Measurements from ENCODE around the gene ADGRF3. TPM values are rescaled to one million over a fixed set of nuclear protein-coding genes. Genes with fewer than 3 reads are reported as not detected.

Gene ADGRF3
- total and polyA plus RNA-seq, 10 of the 15 experiments (the other 5 are each of a cell fraction or from before 2014, with no cell fraction given), result 0.03 to 3.1 (median 0.84) TPM

DNA sequence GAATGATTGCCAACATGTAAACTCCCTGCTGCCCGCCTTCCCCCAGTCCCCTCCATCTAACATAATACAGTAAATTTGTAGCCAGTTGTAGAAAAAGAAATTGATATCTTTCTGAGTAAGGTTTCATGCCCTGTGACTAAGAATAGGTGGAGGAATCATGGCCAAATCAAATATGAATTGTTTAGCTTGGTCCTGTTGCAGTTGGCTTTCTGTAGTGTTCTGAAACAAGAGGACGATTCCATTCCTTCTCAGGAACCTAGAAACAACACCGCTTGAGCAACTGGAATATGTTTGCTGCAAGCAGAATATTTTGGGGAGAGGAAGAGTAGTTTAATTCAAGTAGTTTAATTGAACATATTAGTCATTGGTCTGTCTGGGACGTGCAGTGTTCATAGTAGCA, 48.1 kb upstream of the ADGRF3 start (continued):
- TF ChIP-seq, protein P1, sequence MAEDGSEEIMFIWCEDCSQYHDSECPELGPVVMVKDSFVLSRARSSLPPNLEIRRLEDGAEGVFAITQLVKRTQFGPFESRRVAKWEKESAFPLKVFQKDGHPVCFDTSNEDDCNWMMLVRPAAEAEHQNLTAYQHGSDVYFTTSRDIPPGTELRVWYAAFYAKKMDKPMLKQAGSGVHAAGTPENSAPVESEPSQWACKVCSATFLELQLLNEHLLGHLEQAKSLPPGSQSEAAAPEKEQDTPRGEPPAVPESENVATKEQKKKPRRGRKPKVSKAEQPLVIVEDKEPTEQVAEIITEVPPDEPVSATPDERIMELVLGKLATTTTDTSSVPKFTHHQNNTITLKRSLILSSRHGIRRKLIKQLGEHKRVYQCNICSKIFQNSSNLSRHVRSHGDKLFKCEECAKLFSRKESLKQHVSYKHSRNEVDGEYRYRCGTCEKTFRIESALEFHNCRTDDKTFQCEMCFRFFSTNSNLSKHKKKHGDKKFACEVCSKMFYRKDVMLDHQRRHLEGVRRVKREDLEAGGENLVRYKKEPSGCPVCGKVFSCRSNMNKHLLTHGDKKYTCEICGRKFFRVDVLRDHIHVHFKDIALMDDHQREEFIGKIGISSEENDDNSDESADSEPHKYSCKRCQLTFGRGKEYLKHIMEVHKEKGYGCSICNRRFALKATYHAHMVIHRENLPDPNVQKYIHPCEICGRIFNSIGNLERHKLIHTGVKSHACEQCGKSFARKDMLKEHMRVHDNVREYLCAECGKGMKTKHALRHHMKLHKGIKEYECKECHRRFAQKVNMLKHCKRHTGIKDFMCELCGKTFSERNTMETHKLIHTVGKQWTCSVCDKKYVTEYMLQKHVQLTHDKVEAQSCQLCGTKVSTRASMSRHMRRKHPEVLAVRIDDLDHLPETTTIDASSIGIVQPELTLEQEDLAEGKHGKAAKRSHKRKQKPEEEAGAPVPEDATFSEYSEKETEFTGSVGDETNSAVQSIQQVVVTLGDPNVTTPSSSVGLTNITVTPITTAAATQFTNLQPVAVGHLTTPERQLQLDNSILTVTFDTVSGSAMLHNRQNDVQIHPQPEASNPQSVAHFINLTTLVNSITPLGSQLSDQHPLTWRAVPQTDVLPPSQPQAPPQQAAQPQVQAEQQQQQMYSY (CRISPR knock-in tag; IDR thresholded peaks at IDR 0.05), result no peak

DNA sequence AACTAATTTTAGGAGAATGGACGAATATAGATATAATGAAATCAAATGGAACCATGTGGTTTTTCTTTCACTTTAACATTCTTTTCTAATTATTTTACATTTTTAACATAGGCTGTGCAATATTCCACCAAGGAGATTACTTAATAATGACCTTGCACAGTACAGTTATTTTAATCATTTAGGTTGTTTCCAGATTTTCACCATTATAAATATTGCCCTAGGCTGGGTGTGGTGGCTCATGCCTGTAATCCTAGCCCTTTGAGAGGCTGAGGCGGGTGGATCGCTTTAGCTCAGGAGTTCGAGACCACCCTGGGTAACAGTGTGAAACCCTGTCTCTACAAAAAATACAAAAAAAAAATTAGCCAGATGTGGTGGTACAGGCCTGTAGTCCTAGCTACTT, 40.6 kb upstream of the ADGRF3 start:
- ChIA-PET RAD21 (ENCODE audit: unreplicated experiment) (no interaction called here), POLR2A (interaction anchor here (0.7 kb wide), 1 partner anchor 368 kb away, joined by 3 read pairs; no protein-coding TSS in a partner anchor), SMC1A (ENCODE audit: uncharacterized antibody, unreplicated experiment) (no interaction called here), CTCF (no interaction called here)
- FAIRE-seq (no peak), ATAC-seq (no peak), DNase-seq (ENCODE audit: low read depth, low spot score) (no peak)
- Histone ChIP-seq H3K79me2 (ENCODE audit: control insufficient read depth, insufficient read depth, low read length) (no peaks in the 10 kb centered on the region), H3K4me3 (no peak overlapping the region), H3K9ac (ENCODE audit: control insufficient read depth, insufficient read depth, low read length) (no peak overlapping the region), H4K20me1 (ENCODE audit: control insufficient read depth, insufficient read depth) (no peaks in the 10 kb centered on the region), H3K27me3 (replicated peaks in 1 of 2; ENCODE audit: control insufficient read depth in 2 of 2, insufficient read depth in 2 of 2, low read length in 1 of 2) (no peaks in the 10 kb centered on the region), H2AFZ (ENCODE audit: control insufficient read depth, low read depth, low read length) (no peak overlapping the region), H3K27ac (ENCODE audit: control insufficient read depth, insufficient read depth) (no peak overlapping the region), H3K36me3 (ENCODE audit: control insufficient read depth in 2 of 2, insufficient read depth in 2 of 2, low read length in 1 of 2) (peaks cover 0 to 8% of the 10 kb centered on the region in 2 experiments; a peak in 3 of 4 replicates), H3K9me3 (replicated peaks; ENCODE audit: control insufficient read depth, insufficient read depth, low read length) (no peaks in the 10 kb centered on the region), H3K4me1 (ENCODE audit: control insufficient read depth, insufficient read depth, low read length) (peaks cover 14% of the 10 kb centered on the region), H3K4me2 (ENCODE audit: control insufficient read depth, insufficient read depth) (no peak overlapping the region)
- no peak for TF ChIP-seq CHD1 (IDR thresholded peaks at IDR 0.05; ENCODE audit: low read depth, low read length)
- no peak for TF ChIP-seq DPF2 (IDR thresholded peaks at IDR 0.05)
- TF ChIP-seq, protein P2, sequence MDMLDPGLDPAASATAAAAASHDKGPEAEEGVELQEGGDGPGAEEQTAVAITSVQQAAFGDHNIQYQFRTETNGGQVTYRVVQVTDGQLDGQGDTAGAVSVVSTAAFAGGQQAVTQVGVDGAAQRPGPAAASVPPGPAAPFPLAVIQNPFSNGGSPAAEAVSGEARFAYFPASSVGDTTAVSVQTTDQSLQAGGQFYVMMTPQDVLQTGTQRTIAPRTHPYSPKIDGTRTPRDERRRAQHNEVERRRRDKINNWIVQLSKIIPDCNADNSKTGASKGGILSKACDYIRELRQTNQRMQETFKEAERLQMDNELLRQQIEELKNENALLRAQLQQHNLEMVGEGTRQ (IDR thresholded peaks at IDR 0.05; ENCODE audit: borderline replicate concordance, low read depth, low read length), result no peak
- TF ChIP-seq, protein P3, sequence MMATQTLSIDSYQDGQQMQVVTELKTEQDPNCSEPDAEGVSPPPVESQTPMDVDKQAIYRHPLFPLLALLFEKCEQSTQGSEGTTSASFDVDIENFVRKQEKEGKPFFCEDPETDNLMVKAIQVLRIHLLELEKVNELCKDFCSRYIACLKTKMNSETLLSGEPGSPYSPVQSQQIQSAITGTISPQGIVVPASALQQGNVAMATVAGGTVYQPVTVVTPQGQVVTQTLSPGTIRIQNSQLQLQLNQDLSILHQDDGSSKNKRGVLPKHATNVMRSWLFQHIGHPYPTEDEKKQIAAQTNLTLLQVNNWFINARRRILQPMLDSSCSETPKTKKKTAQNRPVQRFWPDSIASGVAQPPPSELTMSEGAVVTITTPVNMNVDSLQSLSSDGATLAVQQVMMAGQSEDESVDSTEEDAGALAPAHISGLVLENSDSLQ (IDR thresholded peaks at IDR 0.05), result no peak
- TF ChIP-seq CBX5 (IDR thresholded peaks at IDR 0.05; ENCODE audit: low read depth), result no peak
- no peak for TF ChIP-seq NR2C2 (IDR thresholded peaks at IDR 0.05; ENCODE audit: borderline replicate concordance, control insufficient read depth, insufficient read length, low read depth)
- no peak for TF ChIP-seq POLR2A (IDR thresholded peaks at IDR 0.05; ENCODE audit: low read depth, low read length)
- TF ChIP-seq ETV6 (conservative IDR thresholded peaks at IDR 0.05 in 1 of 2, IDR thresholded peaks at IDR 0.05 in 1 of 2; ENCODE audit: borderline replicate concordance in 1 of 2, low read depth in 1 of 2), result no peak
- TF ChIP-seq STAT1 (conservative IDR thresholded peaks at IDR 0.05), result no peak
- TF ChIP-seq BRCA1 (IDR thresholded peaks at IDR 0.05; ENCODE audit: low read depth, low read length), result no peak
- TF ChIP-seq, protein P4, sequence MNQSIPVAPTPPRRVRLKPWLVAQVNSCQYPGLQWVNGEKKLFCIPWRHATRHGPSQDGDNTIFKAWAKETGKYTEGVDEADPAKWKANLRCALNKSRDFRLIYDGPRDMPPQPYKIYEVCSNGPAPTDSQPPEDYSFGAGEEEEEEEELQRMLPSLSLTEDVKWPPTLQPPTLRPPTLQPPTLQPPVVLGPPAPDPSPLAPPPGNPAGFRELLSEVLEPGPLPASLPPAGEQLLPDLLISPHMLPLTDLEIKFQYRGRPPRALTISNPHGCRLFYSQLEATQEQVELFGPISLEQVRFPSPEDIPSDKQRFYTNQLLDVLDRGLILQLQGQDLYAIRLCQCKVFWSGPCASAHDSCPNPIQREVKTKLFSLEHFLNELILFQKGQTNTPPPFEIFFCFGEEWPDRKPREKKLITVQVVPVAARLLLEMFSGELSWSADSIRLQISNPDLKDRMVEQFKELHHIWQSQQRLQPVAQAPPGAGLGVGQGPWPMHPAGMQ (IDR thresholded peaks at IDR 0.05; ENCODE audit: borderline replicate concordance), result no peak
- TF ChIP-seq IRF4 (IDR thresholded peaks at IDR 0.05; ENCODE audit: low read depth, low read length), result no peak
- TF ChIP-seq ZNF24 (IDR thresholded peaks at IDR 0.05), result no peak
- no peak for TF ChIP-seq RUNX3 (IDR thresholded peaks at IDR 0.05; ENCODE audit: low read length)
- intact Hi-C loops (cut with micrococcal nuclease; ENCODE audit: unreplicated experiment), result no loop called here
- WGBS (ENCODE audit: insufficient coverage, insufficient replicate concordance, low lambda C conversion rate, missing lambda C conversion rate), result 99% methylated on average over 4 of the region's 4 CpGs
- BruUV-seq (replicated peaks), result no TSS peak
- in situ Hi-C loops (cut with MboI), result no loop called here

Data from GM12878 (cell line).